Caco-2 (cell line): ENCODE data around the gene PRPH2. TPM values are rescaled to one million over a fixed set of nuclear protein-coding genes. Genes with fewer than 3 reads are reported as not detected.

Experiments used
- BruUV-seq: library from RNA; stranded (reverse); fragments of 400-500 nt; replicated peaks from 2 replicates; lab custom pipeline; 2021; lab: Mats Ljungman, UMichigan
- CTCF ChIA-PET: fragments of 300-600 bp; sonication (Branson Sonifier 250); formaldehyde crosslinking; loops from one replicate; lab custom pipeline; 2022; ENCODE audit warnings: antibody characterized with exemption; lab: Charles Lee
- POLR2A ChIA-PET: fragments of 300-600 bp; sonication (Branson Sonifier 250); formaldehyde crosslinking; loops from one replicate; lab custom pipeline; 2022; ENCODE audit warnings: antibody characterized with exemption; lab: Charles Lee
- DNase-seq, 2 experiments: peaks; one replicate each; pipeline versions ENCODE4 v3.0.0 to v3.0.0-alpha.2; 2020 to 2022
- H3K27me3 ChIP-seq: replicated peaks from 2 replicates; pipeline ENCODE4 v1.6.0; 2011; ENCODE audit warnings: low read length; ENCODE audit not compliant: control insufficient read depth, insufficient read depth
- H3K36me3 ChIP-seq: 2 replicates; pipeline ENCODE4 v1.5.1; 2011; ENCODE audit warnings: low read length; ENCODE audit not compliant: control insufficient read depth, insufficient read depth
- H3K4me1 ChIP-seq: fragments of 250-450 bp; sonication (Bioruptor Pico); 2 replicates; pipeline ENCODE4 v1.5.1; 2020; ENCODE audit warnings: mild to moderate bottlenecking
- H3K4me3 ChIP-seq: 2 replicates; pipeline ENCODE4 v1.5.1; 2011; ENCODE audit warnings: low read depth, mild to moderate bottlenecking, control low read depth, low read length
- H3K9me3 ChIP-seq: fragments of 250-450 bp; sonication (Bioruptor Pico); 2 replicates; pipeline ENCODE4 v1.5.1; 2020; ENCODE audit warnings: mild to moderate bottlenecking, moderate library complexity
- H3K27ac Mint-ChIP-seq: one replicate; pipeline ENCODE4 v1.8.0; 2022; ENCODE audit warnings: mixed read lengths; ENCODE audit not compliant: unreplicated experiment
- H3K27me3 Mint-ChIP-seq: one replicate; pipeline ENCODE4 v1.8.0; 2022; ENCODE audit warnings: mixed read lengths; ENCODE audit not compliant: insufficient read depth, unreplicated experiment
- H3K36me3 Mint-ChIP-seq: one replicate; pipeline ENCODE4 v1.8.0; 2022; ENCODE audit warnings: mild to moderate bottlenecking, mixed read lengths; ENCODE audit not compliant: insufficient read depth, unreplicated experiment
- H3K4me1 Mint-ChIP-seq: one replicate; pipeline ENCODE4 v1.8.0; 2022; ENCODE audit warnings: low read depth, mixed read lengths; ENCODE audit not compliant: unreplicated experiment
- H3K4me3 Mint-ChIP-seq: one replicate; pipeline ENCODE4 v1.8.0; 2022; ENCODE audit warnings: mild to moderate bottlenecking, moderate library complexity, mixed read lengths; ENCODE audit not compliant: unreplicated experiment
- H3K9me3 Mint-ChIP-seq: one replicate; pipeline ENCODE4 v1.8.0; 2022; ENCODE audit warnings: mixed read lengths; ENCODE audit not compliant: unreplicated experiment
- intact Hi-C: fragments of 100-400 bp; cut with micrococcal nuclease; formaldehyde crosslinking; loops from one replicate; pipeline ENCODE4 v1.10.0; 2022; ENCODE audit not compliant: unreplicated experiment
- total RNA-seq: library from RNA; stranded (reverse); gene quantifications from 2 replicates; pipeline ENCODE4 v1.2.3, GENCODE V29; 2022
- TF ChIP-seq, protein P1 (sequence below), 2 experiments: fragments of 200-600 bp in 1 of 2; IDR thresholded peaks; 1 replicate in 1 of 2; 2 replicates in 1 of 2; pipeline versions ENCODE4 v1.5.1 to v1.8.0; 2011 to 2022; ENCODE audit warnings: antibody characterized with exemption in 1 of 2, control low read depth in 1 of 2, inconsistent platforms in 1 of 2, low read depth in 1 of 2, low read length in 1 of 2, mild to moderate bottlenecking in 1 of 2, moderate library complexity in 1 of 2; ENCODE audit not compliant: insufficient read depth in 1 of 2, severe bottlenecking in 1 of 2, unreplicated experiment in 1 of 2

PRPH2 gene
- total RNA-seq, 1 experiment from 2014 or later, result not detected

DNA sequence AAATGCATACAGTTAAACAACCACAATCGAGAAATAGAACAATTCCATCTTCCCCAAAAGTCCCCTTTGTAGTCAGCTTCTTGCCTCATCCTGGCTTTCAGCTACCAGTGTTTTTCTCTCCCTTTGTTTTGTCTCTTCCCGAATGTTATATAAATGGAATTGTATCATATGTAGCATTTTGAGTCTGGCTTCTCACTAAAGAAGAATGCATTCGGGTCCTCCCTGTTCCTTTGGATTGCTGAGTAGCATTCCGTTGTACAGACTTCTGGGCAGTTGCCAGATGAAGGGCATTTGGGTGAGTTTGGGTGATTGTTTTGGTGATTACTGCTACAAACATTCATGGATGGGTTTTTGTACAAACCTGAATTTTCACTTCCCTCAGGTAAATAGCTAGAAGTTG lies 27.8 kb downstream of the PRPH2 start:
- Mint-ChIP-seq H3K4me1 (no peaks in the 10 kb centered on the region), H3K27ac (no peak overlapping the region), H3K9me3 (no peaks in the 10 kb centered on the region), H3K36me3 (peaks cover 57% of the 10 kb centered on the region), H3K27me3 (no peaks in the 10 kb centered on the region), H3K4me3 (no peak overlapping the region)
- DNase-seq, result no peak
- TF ChIP-seq, protein P1, sequence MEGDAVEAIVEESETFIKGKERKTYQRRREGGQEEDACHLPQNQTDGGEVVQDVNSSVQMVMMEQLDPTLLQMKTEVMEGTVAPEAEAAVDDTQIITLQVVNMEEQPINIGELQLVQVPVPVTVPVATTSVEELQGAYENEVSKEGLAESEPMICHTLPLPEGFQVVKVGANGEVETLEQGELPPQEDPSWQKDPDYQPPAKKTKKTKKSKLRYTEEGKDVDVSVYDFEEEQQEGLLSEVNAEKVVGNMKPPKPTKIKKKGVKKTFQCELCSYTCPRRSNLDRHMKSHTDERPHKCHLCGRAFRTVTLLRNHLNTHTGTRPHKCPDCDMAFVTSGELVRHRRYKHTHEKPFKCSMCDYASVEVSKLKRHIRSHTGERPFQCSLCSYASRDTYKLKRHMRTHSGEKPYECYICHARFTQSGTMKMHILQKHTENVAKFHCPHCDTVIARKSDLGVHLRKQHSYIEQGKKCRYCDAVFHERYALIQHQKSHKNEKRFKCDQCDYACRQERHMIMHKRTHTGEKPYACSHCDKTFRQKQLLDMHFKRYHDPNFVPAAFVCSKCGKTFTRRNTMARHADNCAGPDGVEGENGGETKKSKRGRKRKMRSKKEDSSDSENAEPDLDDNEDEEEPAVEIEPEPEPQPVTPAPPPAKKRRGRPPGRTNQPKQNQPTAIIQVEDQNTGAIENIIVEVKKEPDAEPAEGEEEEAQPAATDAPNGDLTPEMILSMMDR (IDR thresholded peaks at IDR 0.05; ENCODE audit: insufficient read depth in 1 of 2, low read depth in 1 of 2, low read length in 1 of 2, severe bottlenecking in 1 of 2, unreplicated experiment in 1 of 2), result no peak
- H3K27me3 ChIP-seq, result no peaks in the 10 kb centered on the region
- CTCF ChIA-PET, result interaction anchor here (1.1 kb wide), 1 partner anchor 32 kb away, joined by 3 read pairs; no protein-coding TSS in a partner anchor
- H3K36me3 ChIP-seq, result no peaks in the 10 kb centered on the region; the same call in 1 of the 2 replicates
- intact Hi-C loops, result no loop called here
- H3K9me3 ChIP-seq, result no peaks in the 10 kb centered on the region
- BruUV-seq, result no TSS peak
- H3K4me3 ChIP-seq, result no peak overlapping the region
- POLR2A ChIA-PET, result no interaction called here
- H3K4me1 ChIP-seq, result no peaks in the 10 kb centered on the region

DNA sequence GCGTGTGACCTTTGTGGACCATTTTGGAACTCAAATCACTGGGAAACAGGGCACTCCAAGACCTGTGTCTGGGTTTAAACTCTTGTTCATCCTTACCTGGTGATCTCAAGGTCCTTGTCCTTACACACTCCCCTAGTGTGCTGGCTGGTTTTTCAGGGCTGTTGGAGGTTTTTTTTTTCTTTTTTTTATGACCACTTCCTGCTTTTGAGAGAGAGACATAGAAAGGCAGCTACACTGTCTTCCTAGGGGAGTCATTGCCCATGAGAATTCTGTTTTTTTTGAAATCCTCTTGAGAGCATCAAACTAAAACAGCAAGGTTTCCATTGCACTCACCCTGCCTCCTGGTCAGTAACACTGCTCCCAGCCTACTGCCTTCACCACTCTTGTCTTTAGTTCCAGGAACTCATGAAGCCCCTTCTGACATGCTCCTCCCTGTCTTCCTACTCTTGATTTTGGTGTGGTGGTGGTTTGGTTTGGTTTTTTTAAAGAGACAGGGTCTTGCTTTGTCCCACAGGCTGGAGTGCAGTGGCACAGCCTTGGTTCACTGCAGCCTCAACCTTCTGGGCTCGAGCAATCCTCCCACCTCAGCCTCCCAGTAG lies 28.6 kb downstream of the PRPH2 start:
- H3K27me3 ChIP-seq, result no peaks in the 10 kb centered on the region
- POLR2A ChIA-PET, result no interaction called here
- no peaks in the 10 kb centered on the region; the same call in 1 of the 2 replicates for H3K36me3 ChIP-seq
- CTCF ChIA-PET, result no interaction called here
- H3K4me1 Mint-ChIP-seq, result no peaks in the 10 kb centered on the region
- H3K4me3 Mint-ChIP-seq, result no peak overlapping the region
- intact Hi-C loops, result no loop called here
- no peak overlapping the region for H3K27ac Mint-ChIP-seq
- TF ChIP-seq, protein P1 (IDR thresholded peaks at IDR 0.05; ENCODE audit: insufficient read depth in 1 of 2, low read depth in 1 of 2, low read length in 1 of 2, severe bottlenecking in 1 of 2, unreplicated experiment in 1 of 2), result no peak
- no peaks in the 10 kb centered on the region for H3K4me1 ChIP-seq
- H3K27me3 Mint-ChIP-seq, result no peaks in the 10 kb centered on the region
- H3K36me3 Mint-ChIP-seq, result peaks cover 57% of the 10 kb centered on the region
- no peak for DNase-seq
- no peak overlapping the region for H3K4me3 ChIP-seq
- BruUV-seq, result no TSS peak
- no peaks in the 10 kb centered on the region for H3K9me3 ChIP-seq
- no peaks in the 10 kb centered on the region for H3K9me3 Mint-ChIP-seq

DNA sequence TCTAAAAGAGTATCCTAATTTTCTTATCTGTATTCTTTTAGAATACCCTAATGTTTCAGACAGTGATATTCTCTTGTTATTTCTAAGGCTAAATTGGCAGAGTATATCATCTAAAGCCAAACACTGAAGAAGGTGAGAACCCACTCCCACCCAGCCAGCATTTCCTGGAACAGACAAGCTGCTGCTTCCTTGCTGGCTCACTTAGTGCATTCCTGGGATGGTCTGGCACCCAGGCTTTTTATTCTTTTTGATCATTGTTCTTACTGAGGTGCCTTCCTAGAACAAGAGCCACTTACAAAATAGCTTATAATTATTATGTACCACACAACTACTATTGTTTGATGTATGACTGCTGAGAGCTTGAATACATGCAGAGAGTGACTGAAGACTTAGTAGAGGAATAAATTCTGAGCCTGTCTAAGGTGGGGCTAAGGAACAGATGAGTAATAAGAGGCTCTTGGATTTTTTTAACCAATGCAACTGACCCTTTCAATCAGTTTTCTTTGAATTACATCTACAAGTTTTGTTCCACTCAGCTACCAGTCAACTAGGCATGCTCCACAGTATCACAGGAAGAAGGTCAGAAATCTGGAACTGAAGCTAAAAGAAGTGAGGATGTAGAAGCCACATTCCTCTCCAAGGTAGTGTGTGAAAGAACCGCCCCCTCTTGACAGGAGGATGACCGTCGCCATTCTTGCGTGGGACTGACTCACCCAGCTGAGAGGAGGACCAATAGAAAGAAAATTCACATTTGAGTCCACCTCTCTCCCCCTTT lies 30.1 kb downstream of the PRPH2 start:
- no peaks in the 10 kb centered on the region; the same call in 1 of the 2 replicates for H3K36me3 ChIP-seq
- H3K27me3 ChIP-seq, result no peaks in the 10 kb centered on the region
- intact Hi-C loops, result no loop called here
- H3K9me3 ChIP-seq, result no peaks in the 10 kb centered on the region
- POLR2A ChIA-PET, result no interaction called here
- TF ChIP-seq, protein P1 (IDR thresholded peaks at IDR 0.05; ENCODE audit: insufficient read depth in 1 of 2, low read depth in 1 of 2, low read length in 1 of 2, severe bottlenecking in 1 of 2, unreplicated experiment in 1 of 2), result no peak
- no peak overlapping the region for H3K4me3 ChIP-seq
- Mint-ChIP-seq H3K4me1 (no peaks in the 10 kb centered on the region), H3K27ac (no peak overlapping the region), H3K9me3 (no peaks in the 10 kb centered on the region), H3K27me3 (no peaks in the 10 kb centered on the region), H3K4me3 (no peak overlapping the region), H3K36me3 (peaks cover 56% of the 10 kb centered on the region)
- TSS peak; percentile 25 for BruUV-seq
- no peaks in the 10 kb centered on the region for H3K4me1 ChIP-seq
- CTCF ChIA-PET, result no interaction called here
- DNase-seq, result no peak
